HepG2 (cell line): Measurements from ENCODE around the gene DLG4. TPM values are rescaled to one million over a fixed set of nuclear protein-coding genes. Genes with fewer than 3 reads are reported as not detected.

Experiments
- AGO2 ChIP-seq: fragments of 200-400 bp; formaldehyde crosslinking; optimal IDR thresholded peaks from 2 replicates; pipeline ENCODE3; 2017; ENCODE audit warnings: mild to moderate bottlenecking, low read depth, low read length, moderate library complexity
- ARNT2 ChIP-seq: sonication (generic); formaldehyde crosslinking; IDR thresholded peaks from 2 replicates; pipeline ENCODE4 v1.8.0; 2022; ENCODE audit warnings: mild to moderate bottlenecking, low read depth, missing genetic modification reagents, moderate library complexity
- ELF1 ChIP-seq: sonication (generic); formaldehyde crosslinking; IDR thresholded peaks from 2 replicates; pipeline ENCODE4 v1.4.0; 2020; ENCODE audit warnings: missing genetic modification reagents
- FOXK1 ChIP-seq: sonication (generic); formaldehyde crosslinking; IDR thresholded peaks from 2 replicates; pipeline ENCODE4 v1.4.0; 2020; ENCODE audit warnings: low read depth, missing genetic modification reagents, borderline replicate concordance
- HES4 ChIP-seq: sonication (generic); formaldehyde crosslinking; IDR thresholded peaks from 2 replicates; pipeline ENCODE4 v1.9.0; 2021; ENCODE audit warnings: mild to moderate bottlenecking, missing genetic modification reagents, borderline replicate concordance
- MAFF ChIP-seq: IDR thresholded peaks from 2 replicates; pipeline ENCODE4 v1.6.1; 2011; ENCODE audit warnings: low read depth, low read length, improper control_type of control experiment
- NFE2L2 ChIP-seq: fragments of 150-350 bp; IDR thresholded peaks from 2 replicates; pipeline ENCODE4 v1.6.1; 2014; ENCODE audit warnings: low read length
- ZFAT ChIP-seq: sonication (generic); formaldehyde crosslinking; conservative IDR thresholded peaks from 2 replicates; pipeline ENCODE4 v1.8.1; 2023; ENCODE audit warnings: missing genetic modification reagents, inconsistent platforms
- ZNF180 ChIP-seq: sonication (generic); formaldehyde crosslinking; IDR thresholded peaks from 2 replicates; pipeline ENCODE4 v1.4.0; 2020; ENCODE audit warnings: low read depth, missing genetic modification reagents, borderline replicate concordance
- ZNF24 ChIP-seq: fragments of 450-650 bp; IDR thresholded peaks from 2 replicates; pipeline ENCODE4 v1.6.1; 2017; ENCODE audit warnings: antibody characterized with exemption, mild to moderate bottlenecking
- ZNF777 ChIP-seq: sonication (generic); formaldehyde crosslinking; IDR thresholded peaks from 2 replicates; pipeline ENCODE4 v1.4.0; 2020; ENCODE audit warnings: missing genetic modification reagents
- ZSCAN30 ChIP-seq: sonication (generic); formaldehyde crosslinking; IDR thresholded peaks from 2 replicates; pipeline ENCODE4 v1.5.0; 2020; ENCODE audit warnings: mild to moderate bottlenecking, missing genetic modification reagents
- polyA plus RNA-seq, 8 experiments: library from polyadenylated mRNA; depleted of rRNA in 3 of 8; stranded (reverse) in 7 of 8; unstranded in 1 of 8; fragments of >200 nt; fragmentation: Illumina TruSeq in 4 of 8; extraction: Trizol in 4 of 8; gene quantifications; 2 replicates each; pipeline versions ENCODE4 v1.2.1 to v1.2.3, GENCODE V29; 2011 to 2016; ENCODE audit warnings: low read depth in 4 of 8, missing spikeins in 1 of 8, mixed read lengths in 1 of 8; ENCODE audit not compliant: insufficient read depth in 1 of 8
- total RNA-seq, 5 experiments: library from RNA; depleted of rRNA; stranded (reverse); fragments of >200 nt; fragmentation: Illumina TruSeq; extraction: Trizol; gene quantifications; 2 replicates each; pipeline ENCODE4 v1.2.3, GENCODE V29; 2016; ENCODE audit warnings: low read depth in 1 of 5
- TF ChIP-seq, protein P1 (sequence below): IDR thresholded peaks from 2 replicates; pipeline ENCODE4 v1.6.1; 2018; ENCODE audit warnings: missing genetic modification reagents, mild to moderate bottlenecking, missing compliant biosample characterization
- TF ChIP-seq, protein P2 (sequence below): sonication (generic); formaldehyde crosslinking; IDR thresholded peaks from 2 replicates; pipeline ENCODE4 v1.8.0; 2022; ENCODE audit warnings: missing genetic modification reagents, mild to moderate bottlenecking, moderate library complexity, borderline replicate concordance
- TF ChIP-seq, protein P3 (sequence below), 2 experiments: fragments of 450-650 bp in 1 of 2; sonication (generic) in 1 of 2; formaldehyde crosslinking; IDR thresholded peaks; 2 replicates each; pipeline versions ENCODE4 v1.5.0 to v1.8.0; 2020 to 2022; ENCODE audit warnings: mild to moderate bottlenecking in 1 of 2, missing genetic modification reagents in 1 of 2
- TF ChIP-seq, protein P4 (sequence below): sonication (generic); formaldehyde crosslinking; IDR thresholded peaks from 2 replicates; pipeline ENCODE4 v1.4.0; 2020; ENCODE audit warnings: low read depth, mild to moderate bottlenecking, missing genetic modification reagents
- TF ChIP-seq, protein P5 (sequence below): sonication (generic); formaldehyde crosslinking; IDR thresholded peaks from 2 replicates; pipeline ENCODE4 v1.8.1; 2023; ENCODE audit warnings: mild to moderate bottlenecking, missing genetic modification reagents, borderline replicate concordance
- TF ChIP-seq, protein P6 (sequence below): sonication (generic); formaldehyde crosslinking; IDR thresholded peaks from 2 replicates; pipeline ENCODE4 v1.4.0; 2020; ENCODE audit warnings: mild to moderate bottlenecking, missing genetic modification reagents

DLG4 gene
- total and polyA plus RNA-seq, 2 of the 13 experiments (the other 11 are each of a cell fraction or from before 2014, with no cell fraction given), result 0.71 to 4.3 TPM

DNA sequence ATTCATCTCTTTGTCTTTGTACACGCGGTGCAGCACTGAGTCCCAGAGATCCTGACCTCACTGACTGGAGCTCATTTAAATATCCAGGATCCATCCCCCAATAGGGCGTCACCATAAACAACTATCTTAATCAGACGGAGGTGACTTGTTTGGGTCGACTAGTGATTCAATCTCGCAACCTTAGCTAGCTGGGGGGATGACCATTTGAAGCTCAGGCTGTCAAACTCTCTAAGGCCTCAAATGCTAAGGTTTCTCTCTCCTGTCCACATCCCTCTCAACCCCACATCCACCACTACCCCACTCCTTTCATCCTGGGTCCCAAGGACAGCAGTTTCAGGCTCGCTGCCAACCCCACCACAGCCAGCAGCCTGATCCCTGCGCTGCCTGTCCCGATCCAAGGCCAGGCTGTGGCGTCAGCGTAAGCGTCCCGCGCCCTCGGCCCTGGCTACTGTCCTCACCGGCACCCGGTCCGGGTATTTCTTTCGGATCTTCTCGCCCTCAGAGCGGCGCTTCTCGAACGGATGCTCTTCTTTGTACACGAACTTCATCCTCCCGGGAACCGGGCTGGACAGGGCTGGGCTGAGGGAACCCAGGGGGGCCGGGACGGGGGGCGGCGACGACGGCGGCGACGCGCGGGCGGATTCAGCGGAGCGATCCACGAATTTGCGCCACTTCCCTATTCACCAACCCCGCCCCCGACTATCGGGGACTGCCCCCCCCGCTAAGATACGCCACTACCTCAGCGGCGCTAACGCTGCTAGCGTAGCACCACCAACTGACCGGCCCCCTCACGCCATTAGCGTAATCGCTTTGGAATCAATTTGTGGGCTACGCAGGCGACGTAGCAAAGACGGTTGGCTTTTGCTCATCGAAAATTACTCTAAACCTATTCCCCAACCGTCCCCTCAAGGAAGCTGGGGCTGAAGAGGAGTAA, 22.4 kb upstream of the DLG4 start, which contains the start of gene GABARAP (continued):
- TF ChIP-seq, protein P1, sequence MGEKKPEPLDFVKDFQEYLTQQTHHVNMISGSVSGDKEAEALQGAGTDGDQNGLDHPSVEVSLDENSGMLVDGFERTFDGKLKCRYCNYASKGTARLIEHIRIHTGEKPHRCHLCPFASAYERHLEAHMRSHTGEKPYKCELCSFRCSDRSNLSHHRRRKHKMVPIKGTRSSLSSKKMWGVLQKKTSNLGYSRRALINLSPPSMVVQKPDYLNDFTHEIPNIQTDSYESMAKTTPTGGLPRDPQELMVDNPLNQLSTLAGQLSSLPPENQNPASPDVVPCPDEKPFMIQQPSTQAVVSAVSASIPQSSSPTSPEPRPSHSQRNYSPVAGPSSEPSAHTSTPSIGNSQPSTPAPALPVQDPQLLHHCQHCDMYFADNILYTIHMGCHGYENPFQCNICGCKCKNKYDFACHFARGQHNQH (CRISPR knock-in tag), result peak; percentile 20; the same call in 1 of the 2 replicates
- TF ChIP-seq ELF1, result peak; percentile 72
- TF ChIP-seq FOXK1 (CRISPR knock-in tag), result no peak
- TF ChIP-seq ZNF180 (CRISPR knock-in tag), result no peak
- TF ChIP-seq, protein P2, sequence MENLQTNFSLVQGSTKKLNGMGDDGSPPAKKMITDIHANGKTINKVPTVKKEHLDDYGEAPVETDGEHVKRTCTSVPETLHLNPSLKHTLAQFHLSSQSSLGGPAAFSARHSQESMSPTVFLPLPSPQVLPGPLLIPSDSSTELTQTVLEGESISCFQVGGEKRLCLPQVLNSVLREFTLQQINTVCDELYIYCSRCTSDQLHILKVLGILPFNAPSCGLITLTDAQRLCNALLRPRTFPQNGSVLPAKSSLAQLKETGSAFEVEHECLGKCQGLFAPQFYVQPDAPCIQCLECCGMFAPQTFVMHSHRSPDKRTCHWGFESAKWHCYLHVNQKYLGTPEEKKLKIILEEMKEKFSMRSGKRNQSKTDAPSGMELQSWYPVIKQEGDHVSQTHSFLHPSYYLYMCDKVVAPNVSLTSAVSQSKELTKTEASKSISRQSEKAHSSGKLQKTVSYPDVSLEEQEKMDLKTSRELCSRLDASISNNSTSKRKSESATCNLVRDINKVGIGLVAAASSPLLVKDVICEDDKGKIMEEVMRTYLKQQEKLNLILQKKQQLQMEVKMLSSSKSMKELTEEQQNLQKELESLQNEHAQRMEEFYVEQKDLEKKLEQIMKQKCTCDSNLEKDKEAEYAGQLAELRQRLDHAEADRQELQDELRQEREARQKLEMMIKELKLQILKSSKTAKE (CRISPR knock-in tag), result no peak
- TF ChIP-seq NFE2L2, result no peak
- TF ChIP-seq ZFAT (CRISPR knock-in tag), result no peak
- TF ChIP-seq, protein P3, sequence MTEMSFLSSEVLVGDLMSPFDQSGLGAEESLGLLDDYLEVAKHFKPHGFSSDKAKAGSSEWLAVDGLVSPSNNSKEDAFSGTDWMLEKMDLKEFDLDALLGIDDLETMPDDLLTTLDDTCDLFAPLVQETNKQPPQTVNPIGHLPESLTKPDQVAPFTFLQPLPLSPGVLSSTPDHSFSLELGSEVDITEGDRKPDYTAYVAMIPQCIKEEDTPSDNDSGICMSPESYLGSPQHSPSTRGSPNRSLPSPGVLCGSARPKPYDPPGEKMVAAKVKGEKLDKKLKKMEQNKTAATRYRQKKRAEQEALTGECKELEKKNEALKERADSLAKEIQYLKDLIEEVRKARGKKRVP (CRISPR knock-in tag; IDR thresholded peaks at IDR 0.05), result peak in 1 of 2 experiments; percentile 16; a peak in 1 of 4 replicates
- TF ChIP-seq, protein P4, sequence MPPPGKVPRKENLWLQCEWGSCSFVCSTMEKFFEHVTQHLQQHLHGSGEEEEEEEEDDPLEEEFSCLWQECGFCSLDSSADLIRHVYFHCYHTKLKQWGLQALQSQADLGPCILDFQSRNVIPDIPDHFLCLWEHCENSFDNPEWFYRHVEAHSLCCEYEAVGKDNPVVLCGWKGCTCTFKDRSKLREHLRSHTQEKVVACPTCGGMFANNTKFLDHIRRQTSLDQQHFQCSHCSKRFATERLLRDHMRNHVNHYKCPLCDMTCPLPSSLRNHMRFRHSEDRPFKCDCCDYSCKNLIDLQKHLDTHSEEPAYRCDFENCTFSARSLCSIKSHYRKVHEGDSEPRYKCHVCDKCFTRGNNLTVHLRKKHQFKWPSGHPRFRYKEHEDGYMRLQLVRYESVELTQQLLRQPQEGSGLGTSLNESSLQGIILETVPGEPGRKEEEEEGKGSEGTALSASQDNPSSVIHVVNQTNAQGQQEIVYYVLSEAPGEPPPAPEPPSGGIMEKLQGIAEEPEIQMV (CRISPR knock-in tag), result no peak
- no peak for TF ChIP-seq ZNF24
- peak; percentile 47; the same call in 1 of the 2 replicates for TF ChIP-seq ZSCAN30 (CRISPR knock-in tag)
- TF ChIP-seq MAFF, result no peak
- peak; percentile 81 for TF ChIP-seq AGO2
- TF ChIP-seq, protein P5, sequence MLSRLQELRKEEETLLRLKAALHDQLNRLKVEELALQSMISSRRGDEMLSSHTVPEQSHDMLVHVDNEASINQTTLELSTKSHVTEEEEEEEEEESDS (CRISPR knock-in tag), result no peak
- 0 out of 2 replicates have a peak, but pooled peaks have one; percentile 71 for TF ChIP-seq HES4 (CRISPR knock-in tag)
- no peak; the same call in 1 of the 2 replicates for TF ChIP-seq ZNF777 (CRISPR knock-in tag)
- TF ChIP-seq, protein P6, sequence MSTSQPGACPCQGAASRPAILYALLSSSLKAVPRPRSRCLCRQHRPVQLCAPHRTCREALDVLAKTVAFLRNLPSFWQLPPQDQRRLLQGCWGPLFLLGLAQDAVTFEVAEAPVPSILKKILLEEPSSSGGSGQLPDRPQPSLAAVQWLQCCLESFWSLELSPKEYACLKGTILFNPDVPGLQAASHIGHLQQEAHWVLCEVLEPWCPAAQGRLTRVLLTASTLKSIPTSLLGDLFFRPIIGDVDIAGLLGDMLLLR (CRISPR knock-in tag), result peak; percentile 45; the same call in 1 of the 2 replicates
- no peak; the same call in none of the 2 replicates for TF ChIP-seq ARNT2 (CRISPR knock-in tag)
